GM18907 (cell line): Measurements from ENCODE around the gene ROMO1.
"Not testable (repeated sequence)": the region's sequence is repeated elsewhere in the genome, so short reads cannot be mapped to it uniquely, and the experiment has no call there.

Experiments used
- ATAC-seq: cut with Tn5 transposase; IDR thresholded peaks from one replicate; pipeline ENCODE4 v1.9.1; 2021; ENCODE audit warnings: mild to moderate bottlenecking, moderate library complexity; ENCODE audit not compliant: unreplicated experiment

ROMO1 gene

DNA sequence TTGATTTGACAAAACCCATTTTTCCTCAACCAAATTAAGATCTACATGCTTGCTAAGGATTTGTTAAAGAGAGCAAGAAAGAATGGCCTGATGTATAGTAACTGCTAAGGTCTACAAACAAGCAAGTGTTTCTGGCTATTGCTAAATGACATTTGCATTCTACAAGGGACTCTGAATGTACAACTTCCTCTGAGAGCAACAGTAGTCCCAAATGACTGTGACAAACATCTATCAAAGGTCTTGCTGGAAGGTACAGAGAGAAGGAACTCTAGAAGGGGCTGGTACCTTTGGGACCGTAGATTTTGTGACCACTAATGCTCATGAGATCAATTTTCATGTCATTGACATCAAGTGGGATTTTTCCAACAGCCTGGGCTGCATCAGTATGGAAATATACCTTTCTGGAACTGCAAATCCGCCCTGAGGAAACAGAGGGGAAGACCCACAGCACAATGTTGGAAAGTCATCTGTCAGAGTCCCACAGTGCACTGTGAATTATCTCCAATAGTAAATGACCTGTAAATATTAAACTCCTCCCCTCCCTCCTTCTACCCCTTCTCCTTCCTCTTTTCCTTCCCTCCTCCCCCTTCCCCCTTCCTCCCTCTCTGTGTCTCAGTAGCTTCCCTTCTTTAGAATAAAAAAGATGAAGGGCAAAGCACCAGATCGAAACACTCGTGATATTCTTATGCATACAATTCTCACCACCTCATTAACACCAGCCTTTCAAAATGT lies 18.6 kb upstream of the ROMO1 start:
- ATAC-seq, result no peak

DNA sequence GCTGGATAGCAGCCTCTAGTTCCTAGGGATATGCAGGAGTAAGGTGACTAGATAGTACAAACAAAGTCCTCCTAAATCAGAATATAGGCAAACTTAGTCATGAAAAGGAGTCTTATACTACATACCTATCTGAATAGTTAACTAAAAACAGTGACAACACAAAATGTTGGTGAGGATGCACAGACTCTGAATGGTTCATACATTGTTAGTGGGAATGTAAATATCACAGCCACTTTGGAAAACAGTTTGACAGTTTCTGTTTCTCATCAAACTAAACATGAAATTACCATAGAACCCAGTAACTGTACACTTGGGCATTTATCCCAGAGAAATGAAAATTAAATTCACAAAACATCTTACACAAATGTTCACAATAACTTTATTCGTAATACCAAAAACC lies 17.2 kb upstream of the ROMO1 start:
- no peak for ATAC-seq

DNA sequence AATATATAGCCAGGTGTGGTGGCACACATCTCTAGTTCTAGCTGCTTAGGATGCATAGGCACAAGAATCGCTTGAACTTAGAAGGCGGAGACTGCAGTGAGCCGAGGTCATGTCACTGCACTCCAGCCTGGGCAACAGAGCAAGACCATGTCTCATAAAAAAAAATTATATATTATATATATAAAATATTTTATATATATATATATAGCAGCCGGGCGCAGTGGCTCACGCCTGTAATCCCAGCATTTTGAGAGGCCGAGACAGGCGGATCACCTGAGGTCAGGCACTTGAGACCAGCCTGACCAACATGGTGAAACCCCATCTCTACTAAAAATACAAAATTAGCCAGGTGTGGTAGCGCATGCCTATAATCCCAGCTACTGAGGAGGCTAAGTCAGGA lies 13.8 kb upstream of the ROMO1 start:
- not testable (repeated sequence) for ATAC-seq

DNA sequence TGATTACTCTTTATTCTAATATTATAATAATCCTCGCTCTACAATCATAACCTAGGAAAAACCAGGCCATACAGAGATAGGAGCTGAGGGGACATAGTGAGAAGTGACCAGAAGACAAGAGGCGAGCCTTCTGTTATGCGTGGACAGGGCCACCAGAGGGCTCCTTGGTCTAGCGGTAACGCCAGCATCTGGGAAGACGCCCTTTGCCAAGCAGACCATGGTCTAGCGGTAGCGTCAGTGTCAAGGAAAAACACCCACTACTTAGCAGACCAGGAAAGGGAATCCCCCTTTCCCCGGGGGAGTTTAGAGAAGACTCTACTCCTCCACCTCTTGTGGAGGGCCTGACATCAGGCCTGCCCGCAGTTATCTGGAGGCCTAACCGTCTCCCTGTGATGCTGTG lies 12.3 kb upstream of the ROMO1 start:
- ATAC-seq, result not testable (repeated sequence)

DNA sequence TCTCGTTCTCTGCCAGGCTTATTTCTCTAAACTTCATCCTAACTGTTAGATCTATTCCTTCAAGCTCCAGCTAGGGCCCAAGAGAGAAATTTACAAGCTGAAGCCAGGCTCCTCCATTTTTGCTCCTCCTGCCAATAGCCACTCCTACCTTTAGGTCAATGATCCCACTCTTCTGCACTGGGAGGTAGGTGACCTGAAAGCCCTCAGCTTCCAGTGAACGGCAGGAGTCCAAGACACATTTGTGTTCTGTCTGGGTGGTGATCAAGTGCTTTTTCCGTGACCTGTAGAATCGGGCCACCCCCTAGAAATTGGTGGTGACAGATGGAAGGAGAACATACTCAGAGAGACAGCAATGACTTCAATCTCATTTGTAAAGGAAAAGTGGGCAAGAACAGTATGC lies 8.9 kb upstream of the ROMO1 start:
- no peak for ATAC-seq

GRCh38 chr20:35695245-35695749 lies 3.9 kb upstream of the ROMO1 start:
- no peak for ATAC-seq

GRCh38 chr20:35695978-35696377 lies 3.2 kb upstream of the ROMO1 start:
- ATAC-seq, result no peak

- ATAC-seq, result no peak
These were observed 1.4 kb upstream of the ROMO1 start for GRCh38 chr20:35697696-35698297.

GRCh38 chr20:35698298-35699126 lies 693 bp upstream of the ROMO1 start:
- peak; percentile 28 for ATAC-seq

DNA sequence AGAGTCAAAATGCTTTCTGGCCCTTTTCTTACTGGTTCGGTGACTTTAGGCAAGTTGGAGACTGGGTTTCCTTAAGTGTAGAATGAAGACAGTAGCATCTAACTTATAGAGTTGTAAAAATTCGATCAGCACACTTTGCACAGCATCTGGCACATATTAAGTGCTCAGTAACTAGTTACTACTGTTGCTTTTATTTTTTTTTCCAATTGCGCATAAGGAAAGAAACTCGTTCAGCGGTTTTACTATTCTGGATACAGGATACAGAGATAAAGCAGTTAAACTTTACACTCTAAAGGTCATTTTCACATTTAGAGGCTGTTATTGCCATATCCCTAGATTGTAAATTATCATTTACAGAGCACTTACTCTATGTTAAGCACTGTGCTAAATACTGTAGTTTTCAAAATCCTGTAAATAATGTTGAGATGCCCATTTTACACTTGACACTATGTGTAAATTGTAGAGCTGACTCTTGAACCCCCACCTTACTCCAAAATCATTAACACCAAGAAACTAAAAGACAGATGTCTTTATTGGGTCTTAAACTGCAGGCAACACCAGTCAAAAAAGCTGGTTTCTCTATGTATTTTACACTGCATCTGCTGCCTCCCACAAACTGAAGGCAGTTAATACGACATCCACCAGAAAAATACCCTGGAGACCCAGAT lies 886 bp downstream of the ROMO1 start:
- ATAC-seq, result no peak

- no peak for ATAC-seq
These were observed 1.5 kb downstream of the ROMO1 start for GRCh38 chr20:35700625-35701148.

- no peak for ATAC-seq
These were observed 3.0 kb downstream of the ROMO1 start for GRCh38 chr20:35702051-35702823.

- ATAC-seq, result no peak
These were observed 3.9 kb downstream of the ROMO1 start for GRCh38 chr20:35702824-35703695.

- ATAC-seq, result no peak
These were observed 5.5 kb downstream of the ROMO1 start for GRCh38 chr20:35704514-35705261.

- ATAC-seq, result not testable (repeated sequence)
These were observed 6.7 kb downstream of the ROMO1 start for GRCh38 chr20:35705894-35706293.

DNA sequence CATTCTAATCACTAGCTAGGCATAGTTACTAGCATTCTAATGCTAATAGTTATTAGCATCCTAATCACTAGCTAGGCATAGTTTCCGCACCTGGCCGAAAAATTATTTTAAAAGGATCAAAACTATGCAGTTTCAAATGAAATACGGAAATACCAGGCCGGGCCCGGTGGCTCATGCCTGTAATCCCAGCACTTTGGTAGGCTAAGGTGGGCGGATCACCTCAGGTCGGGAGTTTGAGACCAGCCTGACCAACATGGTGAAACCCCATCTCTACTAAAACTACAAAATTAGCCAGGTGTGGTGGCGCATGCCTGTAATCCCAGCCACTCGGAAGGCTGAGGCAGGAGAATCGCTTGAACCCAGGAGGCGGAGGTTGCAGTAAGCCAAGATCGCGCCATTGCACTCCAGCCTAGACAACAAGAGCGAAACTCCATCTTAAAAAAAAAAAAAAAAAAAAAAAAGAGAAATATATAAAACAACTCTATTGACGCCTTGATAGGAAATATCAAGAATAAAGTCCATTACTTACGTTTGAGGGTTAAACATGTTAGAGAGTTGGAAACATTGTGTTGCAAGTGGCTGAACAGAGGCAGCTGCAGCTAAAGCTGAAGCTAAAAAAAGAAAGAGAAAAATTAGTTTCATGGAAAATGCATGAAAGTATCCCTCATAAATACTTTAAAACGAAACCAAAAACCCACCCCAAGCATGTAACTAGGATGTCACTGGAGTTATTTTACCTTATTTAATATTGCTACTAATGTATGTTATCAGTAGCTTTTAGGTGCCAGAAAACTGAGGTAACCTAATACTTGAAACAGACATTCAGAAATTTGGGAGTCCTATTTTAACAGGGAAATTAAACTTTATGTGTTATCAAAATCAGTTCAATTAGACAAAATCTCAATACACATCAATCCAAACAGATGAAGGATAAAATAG lies 7.7 kb downstream of the ROMO1 start:
- ATAC-seq, result not testable (repeated sequence)

- no peak for ATAC-seq
These were observed 9.3 kb downstream of the ROMO1 start for GRCh38 chr20:35708502-35708901.
